CD4-positive, alpha-beta T cell treated with Interferon alpha-2 for 1 hour (primary cell): ENCODE measurements around the gene IGSF8.

ENCODE experiments used
- DNase-seq, 2 donors: peaks; one replicate each; pipeline ENCODE4 v3.0.0-alpha.2; 2020 to 2022

The IGSF8 gene, protein sequence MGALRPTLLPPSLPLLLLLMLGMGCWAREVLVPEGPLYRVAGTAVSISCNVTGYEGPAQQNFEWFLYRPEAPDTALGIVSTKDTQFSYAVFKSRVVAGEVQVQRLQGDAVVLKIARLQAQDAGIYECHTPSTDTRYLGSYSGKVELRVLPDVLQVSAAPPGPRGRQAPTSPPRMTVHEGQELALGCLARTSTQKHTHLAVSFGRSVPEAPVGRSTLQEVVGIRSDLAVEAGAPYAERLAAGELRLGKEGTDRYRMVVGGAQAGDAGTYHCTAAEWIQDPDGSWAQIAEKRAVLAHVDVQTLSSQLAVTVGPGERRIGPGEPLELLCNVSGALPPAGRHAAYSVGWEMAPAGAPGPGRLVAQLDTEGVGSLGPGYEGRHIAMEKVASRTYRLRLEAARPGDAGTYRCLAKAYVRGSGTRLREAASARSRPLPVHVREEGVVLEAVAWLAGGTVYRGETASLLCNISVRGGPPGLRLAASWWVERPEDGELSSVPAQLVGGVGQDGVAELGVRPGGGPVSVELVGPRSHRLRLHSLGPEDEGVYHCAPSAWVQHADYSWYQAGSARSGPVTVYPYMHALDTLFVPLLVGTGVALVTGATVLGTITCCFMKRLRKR

DNA sequence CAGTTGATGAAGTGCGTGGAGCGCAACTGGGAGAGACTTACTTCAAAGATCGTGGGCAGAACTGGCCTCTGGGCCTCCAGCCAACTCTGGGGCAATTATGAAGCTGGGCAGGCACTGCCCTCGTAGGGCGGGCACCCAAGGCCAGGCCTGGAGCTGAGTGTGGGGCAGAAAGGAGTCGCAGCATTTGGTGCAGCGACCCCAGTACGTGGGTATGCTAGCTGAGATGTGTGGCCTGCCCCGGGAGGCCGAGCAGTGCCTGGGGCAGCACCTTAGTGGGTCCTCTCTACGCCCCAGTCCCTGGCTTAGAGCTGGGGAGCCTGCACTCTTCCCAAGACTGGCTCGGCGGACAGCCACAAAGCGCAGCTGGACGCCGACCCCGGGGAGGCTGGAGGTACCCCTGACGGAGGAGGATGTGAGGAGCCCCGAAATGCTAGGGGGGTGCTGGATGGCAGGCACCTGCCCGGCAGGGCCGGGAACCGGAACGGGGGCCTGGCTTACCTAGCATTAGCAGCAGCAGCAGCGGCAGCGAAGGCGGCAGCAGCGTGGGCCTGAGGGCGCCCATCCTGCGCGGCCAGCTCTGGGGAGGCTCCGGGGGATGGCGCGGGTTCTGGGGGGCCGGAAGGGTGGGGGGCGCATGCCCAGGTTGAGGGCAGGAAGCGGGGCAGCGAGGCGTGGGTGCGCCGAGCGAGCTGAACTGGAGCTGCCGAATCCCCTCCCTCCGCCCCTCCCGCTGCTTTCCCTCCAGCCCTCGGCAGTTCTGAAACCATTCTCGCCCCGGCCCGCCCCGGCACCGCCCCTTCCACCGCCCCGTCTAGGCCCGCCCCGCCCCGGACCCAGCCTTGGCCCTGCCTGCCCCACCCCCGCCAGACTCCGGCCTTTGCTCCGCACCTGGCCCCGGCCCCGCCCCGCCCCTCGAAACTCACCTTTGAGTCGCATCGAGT lies at the start of gene IGSF8:
Gene IGSF8 (minus strand): TSS at position 709 of the 941 bp plus-strand sequence. CDS start 147 bp downstream, at position 562.
- peak; percentile 90 to 95 for DNase-seq

DNA sequence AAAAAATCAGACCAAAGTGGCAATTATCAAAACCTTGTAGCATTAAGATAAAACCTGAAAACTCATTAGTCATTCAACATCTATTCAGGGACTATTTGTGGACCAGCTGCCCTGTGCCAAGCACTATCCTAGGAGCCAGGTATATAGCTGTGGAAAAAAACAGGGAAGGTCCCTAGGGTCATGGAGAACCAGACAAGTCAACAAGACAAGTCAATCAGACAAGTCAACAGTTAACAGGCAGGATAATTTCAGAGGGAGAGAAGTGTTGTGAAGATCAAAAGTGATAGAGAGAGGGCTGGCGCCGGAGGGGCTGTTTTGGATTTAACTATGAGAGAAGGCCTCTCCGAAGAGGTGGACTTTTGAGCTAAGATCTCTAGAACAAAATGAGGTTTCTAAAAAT lies 49.7 kb upstream of the IGSF8 start:
- DNase-seq = no peak

DNA sequence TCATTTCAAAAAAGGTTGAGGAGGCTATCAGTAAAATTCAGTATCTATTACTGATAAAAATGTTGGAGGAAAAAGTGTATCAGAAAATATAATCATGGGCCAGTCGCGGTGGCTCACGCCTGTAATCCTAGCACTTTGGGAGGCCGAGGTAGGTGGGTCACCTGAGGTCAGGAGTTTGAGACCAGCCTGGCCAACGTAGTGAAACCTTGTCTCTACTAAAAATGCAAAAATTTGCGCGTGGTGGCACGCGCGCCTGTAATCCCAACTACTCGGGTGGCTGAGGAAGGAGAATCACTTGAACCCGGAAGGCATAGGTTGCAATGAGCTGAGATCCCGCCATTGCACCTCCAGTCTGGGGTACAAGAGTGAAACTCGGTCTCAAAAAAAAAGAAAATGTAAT lies 47.7 kb upstream of the IGSF8 start:
- DNase-seq = no peak

DNA sequence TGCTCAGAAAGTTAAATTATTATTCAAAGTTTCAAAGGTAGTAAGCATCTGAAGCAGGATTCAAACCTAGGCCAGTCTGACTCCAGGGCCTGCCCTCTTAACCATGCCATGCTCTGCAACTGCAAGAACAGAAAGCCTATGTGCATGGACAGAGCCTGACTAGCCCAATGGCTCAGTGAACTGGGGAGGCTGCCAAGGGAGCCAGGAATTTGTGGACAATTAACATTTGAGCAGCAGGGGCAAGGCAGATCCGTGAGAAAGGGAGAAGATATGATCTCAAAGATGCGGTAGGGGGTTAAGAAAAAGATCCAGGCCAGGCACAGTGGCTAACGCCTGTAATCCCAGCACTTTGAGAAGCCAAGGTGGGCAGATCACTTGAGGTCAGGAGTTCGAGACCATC lies 46.5 kb upstream of the IGSF8 start:
- no peak for DNase-seq

DNA sequence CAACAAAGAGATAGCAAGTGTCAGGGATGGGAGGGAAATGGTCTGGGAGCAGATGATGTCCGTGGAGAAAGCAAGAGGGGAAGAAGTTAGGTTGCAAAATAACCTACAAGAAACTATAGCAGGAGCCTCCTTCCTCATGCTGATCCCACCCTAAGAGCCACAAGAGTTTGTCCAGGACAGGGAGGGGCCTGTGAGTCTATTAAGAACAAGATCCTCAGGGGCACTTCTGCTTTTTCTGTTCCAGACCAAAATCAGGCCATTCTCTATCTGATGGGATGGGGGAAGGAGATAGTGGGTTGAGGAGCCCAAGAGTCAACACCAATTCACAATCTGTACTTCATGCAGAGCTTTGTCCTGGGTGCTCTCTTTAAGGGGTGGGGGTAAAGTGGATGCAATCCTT lies 45.3 kb upstream of the IGSF8 start:
- DNase-seq = no peak

DNA sequence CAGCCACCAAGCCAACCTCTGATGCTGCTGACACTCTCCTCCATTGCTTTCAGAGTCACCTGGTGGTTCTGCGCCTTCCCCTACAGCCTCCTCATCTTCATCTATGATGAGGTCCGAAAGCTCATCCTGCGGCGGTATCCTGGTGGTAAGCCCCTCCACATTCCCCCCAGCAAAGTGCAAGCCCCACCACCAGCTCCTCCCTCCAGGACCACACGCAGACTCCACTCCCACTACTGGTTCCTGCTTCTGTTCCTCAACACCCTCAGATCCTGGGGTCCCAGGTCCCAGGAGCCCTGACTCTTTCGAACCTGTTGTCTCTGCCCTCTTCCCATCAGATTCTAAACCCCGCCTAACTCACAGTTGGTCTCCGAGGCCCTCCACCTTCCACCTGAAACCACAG lies 41.4 kb upstream of the IGSF8 start:
- no peak for DNase-seq

DNA sequence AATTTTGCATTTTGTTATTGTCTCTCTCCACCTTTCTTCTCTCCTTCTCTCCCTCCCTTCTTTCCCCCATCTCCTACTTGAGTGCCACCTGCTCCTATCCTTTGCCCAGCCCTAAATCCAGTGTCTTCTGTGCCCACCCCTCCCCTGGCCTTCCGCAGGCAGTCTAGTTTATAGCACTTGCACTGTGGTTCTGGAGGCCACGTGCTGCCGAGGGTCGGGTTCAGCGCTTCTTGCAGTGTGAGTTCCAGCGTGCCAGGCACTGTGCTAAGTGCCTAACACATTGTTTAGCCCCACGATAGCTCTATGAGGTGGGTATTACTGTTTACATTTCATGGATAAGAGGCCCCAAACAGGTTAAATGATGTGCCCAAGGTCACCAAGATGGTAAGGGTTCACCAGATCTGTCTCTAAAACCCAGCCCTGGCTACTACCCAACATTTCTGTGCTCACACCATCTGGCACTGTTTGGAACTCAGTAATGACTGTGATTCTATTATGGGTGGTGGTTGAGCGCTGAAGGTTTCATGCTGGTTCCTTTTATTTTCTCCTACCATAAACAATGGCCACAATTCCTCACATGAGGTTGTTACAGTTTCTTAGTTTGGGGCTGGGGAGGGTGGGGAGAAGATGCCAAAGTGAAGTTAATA lies 38.9 kb upstream of the IGSF8 start:
- no peak for DNase-seq

DNA sequence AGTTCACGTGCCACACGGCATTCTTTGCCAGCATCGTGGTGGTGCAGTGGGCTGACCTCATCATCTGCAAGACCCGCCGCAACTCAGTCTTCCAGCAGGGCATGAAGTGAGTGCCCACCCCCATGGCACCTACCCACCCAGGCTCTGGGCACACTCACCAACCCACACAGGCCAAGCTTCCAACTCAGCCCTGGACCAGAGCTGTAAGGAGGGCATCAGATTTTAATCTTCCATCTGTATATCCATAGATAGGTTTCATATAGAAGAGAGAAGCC lies 38.4 kb upstream of the IGSF8 start:
- no peak for DNase-seq

DNA sequence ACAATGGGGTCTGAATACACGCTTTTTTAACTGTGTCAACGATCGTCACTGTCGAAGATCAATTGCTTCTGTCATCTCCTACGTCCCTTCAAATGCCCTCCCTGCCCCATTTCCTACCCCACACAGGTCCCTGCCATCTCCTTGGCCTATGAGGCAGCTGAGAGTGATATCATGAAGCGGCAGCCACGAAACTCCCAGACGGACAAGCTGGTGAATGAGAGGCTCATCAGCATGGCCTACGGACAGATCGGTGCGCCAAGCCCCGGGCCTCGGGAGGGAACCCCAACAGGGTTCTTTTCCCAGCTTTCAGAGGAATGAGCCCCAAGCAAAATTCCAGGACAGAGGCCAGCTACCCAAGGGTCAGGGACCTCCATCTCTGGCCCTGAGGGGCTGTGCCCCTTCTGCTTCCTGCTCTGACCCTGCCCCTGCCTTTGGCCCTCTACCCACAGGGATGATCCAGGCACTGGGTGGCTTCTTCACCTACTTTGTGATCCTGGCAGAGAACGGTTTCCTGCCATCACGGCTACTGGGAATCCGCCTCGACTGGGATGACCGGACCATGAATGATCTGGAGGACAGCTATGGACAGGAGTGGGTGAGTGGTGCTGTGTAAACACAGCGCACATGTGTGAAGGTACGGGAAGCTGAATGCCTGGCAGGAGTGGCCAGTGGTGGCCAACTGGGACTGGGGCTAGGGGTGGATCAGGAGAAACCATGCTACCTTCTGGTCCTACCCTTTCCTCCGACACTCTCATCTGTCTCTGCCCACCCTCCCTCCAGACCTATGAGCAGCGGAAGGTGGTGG lies 37.9 kb upstream of the IGSF8 start:
- DNase-seq = no peak

DNA sequence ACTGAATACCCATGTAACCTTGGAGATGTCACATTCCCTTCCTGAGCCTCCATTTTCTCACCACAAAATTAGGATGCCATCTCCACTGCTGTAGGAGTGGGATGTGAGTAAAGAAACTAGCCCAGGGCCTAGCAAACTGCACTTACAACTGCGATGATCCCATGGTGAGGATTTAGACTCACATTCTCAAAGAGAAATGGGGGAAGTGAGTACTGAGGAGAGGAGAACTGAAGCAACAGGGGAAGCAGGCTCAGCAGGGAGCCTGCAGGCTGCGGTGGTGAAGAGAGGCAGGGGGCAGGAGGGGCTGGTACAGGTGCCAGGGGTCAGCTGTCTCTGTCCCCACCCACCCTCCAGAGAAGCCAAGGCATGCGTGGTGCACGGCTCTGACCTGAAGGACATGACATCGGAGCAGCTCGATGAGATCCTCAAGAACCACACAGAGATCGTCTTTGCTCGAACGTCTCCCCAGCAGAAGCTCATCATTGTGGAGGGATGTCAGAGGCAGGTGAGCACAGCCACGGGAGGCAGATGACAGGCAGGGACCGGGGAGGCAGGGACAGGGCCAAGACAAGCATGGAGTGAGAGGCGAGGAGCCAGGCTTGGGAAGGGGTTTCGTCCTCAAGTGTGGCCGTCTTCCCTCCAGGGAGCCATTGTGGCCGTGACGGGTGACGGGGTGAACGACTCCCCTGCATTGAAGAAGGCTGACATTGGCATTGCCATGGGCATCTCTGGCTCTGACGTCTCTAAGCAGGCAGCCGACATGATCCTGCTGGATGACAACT lies 36.6 kb upstream of the IGSF8 start:
- DNase-seq = no peak

DNA sequence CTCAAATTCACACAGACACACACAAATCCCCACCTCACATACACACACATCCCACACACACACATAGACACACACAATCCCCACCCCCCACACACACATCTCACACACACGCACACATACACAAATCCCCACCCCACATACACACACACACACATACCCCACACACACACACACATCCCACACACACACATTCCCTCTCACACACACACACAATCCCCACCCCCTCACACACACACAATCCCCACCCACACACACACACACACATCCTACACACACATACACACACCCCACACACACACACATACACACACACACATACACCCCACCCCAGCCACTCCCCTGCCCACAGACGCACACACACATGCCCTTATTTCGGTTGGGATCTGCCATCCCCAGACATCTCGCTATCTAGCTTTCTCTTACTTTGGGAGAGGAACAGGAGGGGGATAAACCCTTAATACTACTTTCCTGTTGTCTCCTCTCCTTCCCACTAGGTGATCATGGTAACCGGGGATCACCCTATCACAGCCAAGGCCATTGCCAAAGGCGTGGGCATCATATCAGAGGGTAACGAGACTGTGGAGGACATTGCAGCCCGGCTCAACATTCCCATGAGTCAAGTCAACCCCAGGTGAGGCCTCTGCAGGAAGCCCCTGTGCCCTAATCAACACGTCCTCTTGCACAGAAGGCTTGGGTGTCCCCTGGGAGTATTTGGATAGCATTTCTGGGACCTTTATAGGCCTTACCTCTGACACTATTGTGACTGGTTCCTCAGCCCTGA lies 35.8 kb upstream of the IGSF8 start:
- no peak for DNase-seq

DNA sequence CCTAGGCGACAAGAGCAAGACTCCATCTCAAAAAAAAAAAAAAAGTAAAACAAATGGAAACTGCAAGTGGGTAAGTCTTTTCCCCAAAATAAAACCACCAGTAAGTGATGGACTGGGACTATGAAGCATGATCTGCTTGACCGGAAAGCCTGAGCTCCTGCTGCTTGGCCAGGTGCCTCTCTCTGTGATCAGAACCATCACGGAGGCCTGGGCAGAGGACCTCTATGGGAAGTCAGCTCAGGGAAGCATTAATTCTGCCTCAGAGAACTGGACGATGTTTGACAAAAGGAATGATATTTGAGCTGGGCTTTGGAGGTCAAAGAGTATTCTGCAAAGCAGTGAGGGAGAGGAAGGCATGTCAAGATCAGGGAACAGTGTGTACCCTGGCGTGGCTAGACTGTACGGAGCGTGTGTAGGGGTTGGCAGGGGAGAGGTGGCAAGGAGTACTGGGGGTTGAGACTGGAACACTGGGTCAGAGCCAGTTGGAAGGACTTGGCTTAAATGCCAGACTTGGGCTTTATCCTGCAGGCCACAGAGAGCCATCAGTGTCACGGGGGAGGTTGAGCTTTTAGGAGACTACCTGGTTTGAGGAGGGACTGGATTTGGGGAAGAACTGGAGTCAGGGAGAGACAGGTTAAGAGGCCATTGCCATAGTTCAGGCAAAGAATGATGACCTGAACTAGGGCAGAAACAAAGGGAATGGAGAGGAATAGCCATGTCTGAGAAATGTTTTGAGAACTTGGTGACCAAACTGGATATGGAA lies 33.6 kb upstream of the IGSF8 start:
- no peak for DNase-seq

DNA sequence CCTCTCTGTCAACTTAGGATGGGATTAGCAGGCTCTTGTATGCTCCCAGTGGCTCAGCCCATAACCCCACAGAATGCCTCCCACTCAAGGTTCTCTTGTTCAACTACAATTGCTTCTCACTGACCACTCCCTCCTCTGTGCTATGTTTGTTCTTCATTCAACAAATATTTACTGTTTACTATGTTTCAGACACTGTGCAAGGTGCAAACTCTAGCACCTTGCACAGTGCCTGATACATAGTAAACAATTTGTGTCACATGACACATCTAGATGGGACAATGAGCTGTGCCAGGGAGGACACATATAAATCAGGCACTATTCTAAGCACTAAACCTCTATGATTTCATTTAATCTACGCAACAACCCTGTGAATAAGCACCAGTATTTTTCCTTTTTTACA lies 32.5 kb upstream of the IGSF8 start:
- DNase-seq = no peak

DNA sequence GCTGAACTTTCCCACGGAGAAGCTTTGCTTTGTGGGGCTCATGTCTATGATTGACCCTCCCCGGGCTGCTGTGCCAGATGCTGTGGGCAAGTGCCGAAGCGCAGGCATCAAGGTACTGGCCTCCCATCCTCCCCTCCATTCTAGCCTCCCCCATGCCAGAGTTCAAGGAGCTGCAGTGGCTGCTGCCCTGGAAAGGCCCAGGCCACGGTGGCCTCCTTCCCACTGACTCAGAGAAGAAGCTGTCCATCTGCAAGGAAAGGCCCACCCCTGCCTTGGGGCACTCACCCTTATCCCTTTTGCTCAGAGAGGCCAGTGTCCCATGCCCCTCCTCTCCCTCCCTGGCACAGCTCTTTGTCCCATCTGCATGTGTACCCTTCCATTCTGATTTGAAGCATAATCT lies 32.1 kb upstream of the IGSF8 start:
- no peak for DNase-seq

DNA sequence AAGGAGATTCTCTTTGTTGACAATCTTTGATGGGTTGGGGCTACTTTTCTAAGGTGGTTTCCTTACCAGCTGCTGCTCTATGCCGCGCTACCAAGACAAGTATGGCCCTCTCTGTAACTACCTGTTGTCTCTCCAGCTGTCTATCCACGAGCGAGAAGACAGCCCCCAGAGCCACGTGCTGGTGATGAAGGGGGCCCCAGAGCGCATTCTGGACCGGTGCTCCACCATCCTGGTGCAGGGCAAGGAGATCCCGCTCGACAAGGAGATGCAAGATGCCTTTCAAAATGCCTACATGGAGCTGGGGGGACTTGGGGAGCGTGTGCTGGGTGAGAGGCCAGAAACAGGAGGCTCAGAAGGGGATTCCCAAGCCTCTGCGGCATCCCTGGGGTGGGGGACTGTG lies 31.5 kb upstream of the IGSF8 start:
- DNase-seq = no peak

DNA sequence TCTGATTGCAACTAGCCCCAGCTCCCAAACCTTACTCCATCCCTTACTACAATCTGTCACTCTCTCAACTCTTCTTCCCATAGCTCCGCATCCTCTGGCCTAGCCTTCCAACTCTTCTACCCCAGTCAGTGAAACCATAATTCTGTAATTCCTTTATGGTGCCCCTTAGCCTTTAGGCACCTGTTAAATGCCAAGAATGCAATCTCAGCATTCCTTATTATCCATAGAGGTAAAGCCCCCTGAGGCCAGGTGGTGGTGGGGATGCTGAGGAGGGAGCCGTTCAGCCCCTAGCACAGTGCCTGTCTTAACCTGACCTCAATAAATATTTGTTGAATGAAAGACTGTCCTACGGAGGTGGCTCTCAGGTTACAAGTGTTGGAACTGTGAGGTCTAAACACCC lies 31.1 kb upstream of the IGSF8 start:
- DNase-seq = no peak

DNA sequence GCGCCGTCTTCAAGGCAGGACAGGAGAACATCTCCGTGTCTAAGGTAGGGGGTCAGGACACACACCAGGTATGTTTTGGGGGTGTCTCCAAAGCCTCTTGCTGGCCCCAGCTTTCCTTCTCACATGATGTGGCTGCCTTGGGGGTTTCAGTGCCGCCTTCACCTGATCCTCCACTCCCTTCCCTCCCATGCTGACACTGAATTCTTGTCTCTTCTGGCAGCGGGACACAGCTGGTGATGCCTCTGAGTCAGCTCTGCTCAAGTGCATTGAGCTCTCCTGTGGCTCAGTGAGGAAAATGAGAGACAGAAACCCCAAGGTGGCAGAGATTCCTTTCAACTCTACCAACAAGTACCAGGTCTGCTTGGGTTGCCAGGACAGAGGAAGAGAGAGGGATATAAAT lies 30.6 kb upstream of the IGSF8 start:
- DNase-seq = no peak

DNA sequence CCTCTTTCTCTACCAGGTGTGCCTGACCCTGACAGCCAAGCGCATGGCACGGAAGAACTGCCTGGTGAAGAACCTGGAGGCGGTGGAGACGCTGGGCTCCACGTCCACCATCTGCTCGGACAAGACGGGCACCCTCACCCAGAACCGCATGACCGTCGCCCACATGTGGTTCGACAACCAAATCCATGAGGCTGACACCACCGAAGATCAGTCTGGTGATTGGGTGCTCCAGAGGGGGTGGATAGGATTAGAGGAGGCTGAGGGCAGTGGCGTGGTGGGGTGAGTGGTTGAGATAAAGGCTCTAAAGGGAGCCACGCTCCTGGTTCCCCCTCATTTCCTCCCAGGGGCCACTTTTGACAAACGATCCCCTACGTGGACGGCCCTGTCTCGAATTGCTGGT lies 30.2 kb upstream of the IGSF8 start:
- no peak for DNase-seq

DNA sequence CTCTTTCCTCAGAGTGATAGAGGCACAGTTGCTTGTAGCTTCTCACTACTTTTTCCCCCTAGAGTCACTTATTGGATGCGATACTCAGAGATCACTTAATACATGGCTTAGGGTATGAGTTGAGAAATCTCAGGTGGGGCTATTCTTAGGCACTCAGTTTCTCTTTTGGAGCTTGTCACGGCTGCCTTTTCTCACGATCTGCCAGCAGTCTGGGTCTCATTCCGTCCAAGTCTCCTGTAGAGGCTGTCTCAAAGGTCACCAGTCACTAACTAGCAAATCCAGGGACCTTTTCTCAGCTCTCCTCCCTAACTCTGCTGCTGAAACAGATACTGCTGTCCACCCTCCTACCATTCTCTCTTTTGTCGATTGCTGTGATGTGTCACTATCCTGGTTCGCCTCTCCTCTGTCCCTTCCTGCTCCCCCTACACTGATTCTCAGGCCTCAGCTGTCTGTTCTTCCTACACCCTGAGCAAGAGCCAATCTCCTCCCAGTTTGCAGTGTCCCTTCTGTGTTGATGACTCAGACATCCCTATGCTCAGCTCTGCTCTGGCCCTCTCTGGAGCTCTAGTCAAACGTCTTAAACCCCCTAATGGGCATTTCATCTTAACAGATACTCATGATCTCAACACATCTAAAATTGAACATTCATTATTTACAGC lies 29.6 kb upstream of the IGSF8 start:
- DNase-seq = no peak
